GM13976 (cell line): ENCODE data around the gene CAMK1D.

Experiments
- DNase-seq: peaks from one replicate; pipeline ENCODE4 v3.0.0; 2012; ENCODE audit warnings: low spot score
- in situ Hi-C: fragments of 300-500 bp; cut with MboI; formaldehyde crosslinking; loops from one replicate; pipeline ENCODE4 v1.12.0; 2022; ENCODE audit warnings: low sequenced_read_pairs, mixed read lengths, inconsistent platforms; ENCODE audit not compliant: unreplicated experiment
- TF ChIP-seq, protein P1 (sequence below): IDR thresholded peaks from 2 replicates; pipeline ENCODE4 v1.5.1; 2012; ENCODE audit warnings: borderline replicate concordance, mild to moderate bottlenecking; ENCODE audit not compliant: insufficient read depth; ENCODE audit errors: extremely low read depth, missing control alignments, control extremely low read depth

Gene CAMK1D

GRCh38 chr10:12340371-12340770 lies 9.0 kb upstream of the CAMK1D start:
- in situ Hi-C loops = no loop called here
- DNase-seq = no peak

DNA sequence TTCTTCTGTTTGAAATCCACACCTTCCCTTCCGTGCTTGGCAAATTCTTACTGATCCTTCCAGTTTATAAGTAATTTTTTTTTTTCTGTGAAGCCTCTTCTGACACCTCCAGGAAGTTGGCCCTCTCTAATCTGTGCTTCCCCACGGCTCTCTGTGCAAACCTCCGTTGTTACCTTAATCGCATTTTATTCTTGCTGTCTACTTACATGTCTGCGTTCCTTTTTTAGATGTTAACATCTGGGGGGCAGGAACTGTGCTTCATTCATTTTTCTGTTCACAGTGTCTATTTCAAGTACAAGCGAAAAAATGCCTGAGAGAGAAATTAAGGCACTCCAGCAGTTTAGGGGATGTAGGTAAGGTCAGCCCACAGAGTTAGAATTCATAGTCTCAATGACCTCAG lies 8.4 kb upstream of the CAMK1D start:
- no peak for DNase-seq
- TF ChIP-seq, protein P1, sequence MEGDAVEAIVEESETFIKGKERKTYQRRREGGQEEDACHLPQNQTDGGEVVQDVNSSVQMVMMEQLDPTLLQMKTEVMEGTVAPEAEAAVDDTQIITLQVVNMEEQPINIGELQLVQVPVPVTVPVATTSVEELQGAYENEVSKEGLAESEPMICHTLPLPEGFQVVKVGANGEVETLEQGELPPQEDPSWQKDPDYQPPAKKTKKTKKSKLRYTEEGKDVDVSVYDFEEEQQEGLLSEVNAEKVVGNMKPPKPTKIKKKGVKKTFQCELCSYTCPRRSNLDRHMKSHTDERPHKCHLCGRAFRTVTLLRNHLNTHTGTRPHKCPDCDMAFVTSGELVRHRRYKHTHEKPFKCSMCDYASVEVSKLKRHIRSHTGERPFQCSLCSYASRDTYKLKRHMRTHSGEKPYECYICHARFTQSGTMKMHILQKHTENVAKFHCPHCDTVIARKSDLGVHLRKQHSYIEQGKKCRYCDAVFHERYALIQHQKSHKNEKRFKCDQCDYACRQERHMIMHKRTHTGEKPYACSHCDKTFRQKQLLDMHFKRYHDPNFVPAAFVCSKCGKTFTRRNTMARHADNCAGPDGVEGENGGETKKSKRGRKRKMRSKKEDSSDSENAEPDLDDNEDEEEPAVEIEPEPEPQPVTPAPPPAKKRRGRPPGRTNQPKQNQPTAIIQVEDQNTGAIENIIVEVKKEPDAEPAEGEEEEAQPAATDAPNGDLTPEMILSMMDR = no peak
- in situ Hi-C loops = no loop called here

More at GRCh38 chr10:12340371-12340770, 9.0 kb upstream of the CAMK1D start:
- TF ChIP-seq, protein P1 = no peak

GRCh38 chr10:12341526-12341925 lies 7.8 kb upstream of the CAMK1D start:
- TF ChIP-seq, protein P1 = no peak
- DNase-seq = no peak
- in situ Hi-C loops = no loop called here

GRCh38 chr10:12344375-12345110 lies 4.8 kb upstream of the CAMK1D start:
- in situ Hi-C loops = no loop called here
- TF ChIP-seq, protein P1 = no peak
- DNase-seq = no peak

GRCh38 chr10:12346707-12347106 lies 2.6 kb upstream of the CAMK1D start:
- in situ Hi-C loops = no loop called here
- TF ChIP-seq, protein P1 = no peak
- DNase-seq = no peak

- TF ChIP-seq, protein P1 = no peak
- in situ Hi-C loops = no loop called here
- no peak for DNase-seq
Measured at GRCh38 chr10:12348294-12348869, 965 bp upstream of the CAMK1D start.

DNA sequence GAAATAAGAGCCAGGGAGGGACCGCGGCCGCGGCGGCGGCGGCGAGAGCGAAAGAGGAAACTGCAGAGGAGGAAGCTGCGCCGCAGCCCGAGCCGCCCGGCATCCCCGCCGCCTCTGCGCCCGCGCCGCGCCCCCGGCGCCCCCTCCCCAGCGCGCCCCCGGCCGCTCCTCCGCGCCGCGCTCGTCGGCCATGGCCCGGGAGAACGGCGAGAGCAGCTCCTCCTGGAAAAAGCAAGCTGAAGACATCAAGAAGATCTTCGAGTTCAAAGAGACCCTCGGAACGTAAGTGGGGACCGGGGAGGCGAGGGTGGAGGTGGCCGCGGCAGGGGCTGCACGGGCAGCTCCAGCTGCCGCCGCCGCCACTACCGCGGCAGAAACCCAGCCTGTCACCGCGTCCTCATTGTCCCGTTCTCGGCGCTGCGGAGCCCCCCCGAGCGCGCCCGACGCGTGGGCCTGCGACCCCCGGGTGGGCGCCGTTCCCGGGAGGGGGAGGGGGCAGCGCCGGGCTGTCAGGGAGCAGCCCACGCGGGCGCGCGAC lies 351 bp downstream of the CAMK1D start:
- TF ChIP-seq, protein P1 = no peak
- in situ Hi-C loops = no loop called here
- DNase-seq = no peak
